ENCODE measurements around the gene TP53I13. TPM values are rescaled to one million over a fixed set of nuclear protein-coding genes. Genes with fewer than 3 reads are reported as not detected.

The TP53I13 gene
- total RNA-seq, 1 donor from 2014 or later = 42.0 TPM

DNA sequence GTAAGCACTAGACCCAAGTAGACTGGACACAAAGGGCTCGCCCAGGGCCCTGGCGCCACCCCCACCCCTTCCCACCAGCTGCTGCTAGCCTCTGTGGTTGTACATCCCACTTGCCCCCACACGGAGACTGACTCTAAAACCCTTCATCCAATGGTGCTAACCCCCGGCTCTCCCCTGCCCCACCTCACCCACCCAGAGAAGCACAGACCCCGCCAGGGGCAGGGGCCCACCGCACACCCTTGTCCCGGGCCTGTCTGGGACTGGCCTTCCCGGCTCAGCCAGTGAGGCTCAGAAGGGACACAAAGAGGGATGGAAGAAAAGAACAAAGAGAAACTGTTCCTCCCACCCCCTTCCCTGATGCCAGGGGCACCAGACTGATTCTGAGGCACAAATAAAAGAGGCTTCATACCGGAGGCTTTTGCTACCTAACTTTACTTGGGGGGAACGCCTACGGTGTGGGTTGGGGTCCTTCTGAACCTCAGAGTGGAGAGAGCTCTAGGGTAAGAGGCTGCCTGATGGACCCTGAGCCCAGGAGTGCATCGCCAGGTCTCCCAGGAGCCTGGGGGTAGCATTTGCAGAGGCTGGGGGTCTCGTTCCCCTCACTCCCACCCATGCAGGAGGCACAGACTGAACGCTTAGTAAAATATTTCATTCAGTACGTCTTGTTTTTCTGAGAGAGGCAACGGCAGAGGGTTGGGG is 46.0 kb downstream of the TP53I13 start:
- no peaks in the 10 kb centered on the region for H3K9me3 Mint-ChIP-seq (ENCODE audit: unreplicated experiment)
- no peak overlapping the region for H3K4me3 Mint-ChIP-seq (ENCODE audit: unreplicated experiment)
- no peaks in the 10 kb centered on the region for H3K27me3 Mint-ChIP-seq (ENCODE audit: unreplicated experiment)
- H3K4me1 Mint-ChIP-seq (ENCODE audit: unreplicated experiment) = peaks cover 15% of the 10 kb centered on the region
- peaks cover 2% of the 10 kb centered on the region for H3K36me3 Mint-ChIP-seq (ENCODE audit: unreplicated experiment)
- H3K27ac Mint-ChIP-seq (ENCODE audit: unreplicated experiment) = no peak overlapping the region
- TF ChIP-seq, protein P1, sequence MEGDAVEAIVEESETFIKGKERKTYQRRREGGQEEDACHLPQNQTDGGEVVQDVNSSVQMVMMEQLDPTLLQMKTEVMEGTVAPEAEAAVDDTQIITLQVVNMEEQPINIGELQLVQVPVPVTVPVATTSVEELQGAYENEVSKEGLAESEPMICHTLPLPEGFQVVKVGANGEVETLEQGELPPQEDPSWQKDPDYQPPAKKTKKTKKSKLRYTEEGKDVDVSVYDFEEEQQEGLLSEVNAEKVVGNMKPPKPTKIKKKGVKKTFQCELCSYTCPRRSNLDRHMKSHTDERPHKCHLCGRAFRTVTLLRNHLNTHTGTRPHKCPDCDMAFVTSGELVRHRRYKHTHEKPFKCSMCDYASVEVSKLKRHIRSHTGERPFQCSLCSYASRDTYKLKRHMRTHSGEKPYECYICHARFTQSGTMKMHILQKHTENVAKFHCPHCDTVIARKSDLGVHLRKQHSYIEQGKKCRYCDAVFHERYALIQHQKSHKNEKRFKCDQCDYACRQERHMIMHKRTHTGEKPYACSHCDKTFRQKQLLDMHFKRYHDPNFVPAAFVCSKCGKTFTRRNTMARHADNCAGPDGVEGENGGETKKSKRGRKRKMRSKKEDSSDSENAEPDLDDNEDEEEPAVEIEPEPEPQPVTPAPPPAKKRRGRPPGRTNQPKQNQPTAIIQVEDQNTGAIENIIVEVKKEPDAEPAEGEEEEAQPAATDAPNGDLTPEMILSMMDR (IDR thresholded peaks at IDR 0.05) = no peak
- no peak for DNase-seq (ENCODE audit: extremely low spot score, unreplicated experiment)

DNA sequence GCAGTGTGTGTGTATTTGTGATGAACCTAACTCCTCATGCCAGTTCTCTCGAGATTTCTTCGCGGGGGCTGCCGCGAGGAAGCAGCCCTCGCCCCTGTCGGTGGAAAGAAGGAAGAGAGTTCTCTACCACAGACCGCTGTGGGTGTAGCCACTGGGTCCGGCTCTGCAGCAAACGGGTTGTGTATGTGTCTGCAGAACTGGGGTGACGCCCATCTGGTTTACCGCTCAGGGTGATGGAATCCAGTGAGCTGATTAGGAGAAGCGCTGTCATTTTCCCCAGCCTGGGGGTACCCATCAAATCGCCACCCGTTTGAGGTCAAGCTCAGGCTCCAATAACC is 46.5 kb downstream of the TP53I13 start:
- no peak for DNase-seq (ENCODE audit: extremely low spot score, unreplicated experiment)
- TF ChIP-seq, protein P1 (IDR thresholded peaks at IDR 0.05) = no peak
- Mint-ChIP-seq H3K36me3 (ENCODE audit: unreplicated experiment) (peaks cover 2% of the 10 kb centered on the region), H3K4me3 (ENCODE audit: unreplicated experiment) (no peak overlapping the region), H3K27ac (ENCODE audit: unreplicated experiment) (no peak overlapping the region), H3K9me3 (ENCODE audit: unreplicated experiment) (no peaks in the 10 kb centered on the region), H3K4me1 (ENCODE audit: unreplicated experiment) (peaks cover 16% of the 10 kb centered on the region), H3K27me3 (ENCODE audit: unreplicated experiment) (no peaks in the 10 kb centered on the region)

DNA sequence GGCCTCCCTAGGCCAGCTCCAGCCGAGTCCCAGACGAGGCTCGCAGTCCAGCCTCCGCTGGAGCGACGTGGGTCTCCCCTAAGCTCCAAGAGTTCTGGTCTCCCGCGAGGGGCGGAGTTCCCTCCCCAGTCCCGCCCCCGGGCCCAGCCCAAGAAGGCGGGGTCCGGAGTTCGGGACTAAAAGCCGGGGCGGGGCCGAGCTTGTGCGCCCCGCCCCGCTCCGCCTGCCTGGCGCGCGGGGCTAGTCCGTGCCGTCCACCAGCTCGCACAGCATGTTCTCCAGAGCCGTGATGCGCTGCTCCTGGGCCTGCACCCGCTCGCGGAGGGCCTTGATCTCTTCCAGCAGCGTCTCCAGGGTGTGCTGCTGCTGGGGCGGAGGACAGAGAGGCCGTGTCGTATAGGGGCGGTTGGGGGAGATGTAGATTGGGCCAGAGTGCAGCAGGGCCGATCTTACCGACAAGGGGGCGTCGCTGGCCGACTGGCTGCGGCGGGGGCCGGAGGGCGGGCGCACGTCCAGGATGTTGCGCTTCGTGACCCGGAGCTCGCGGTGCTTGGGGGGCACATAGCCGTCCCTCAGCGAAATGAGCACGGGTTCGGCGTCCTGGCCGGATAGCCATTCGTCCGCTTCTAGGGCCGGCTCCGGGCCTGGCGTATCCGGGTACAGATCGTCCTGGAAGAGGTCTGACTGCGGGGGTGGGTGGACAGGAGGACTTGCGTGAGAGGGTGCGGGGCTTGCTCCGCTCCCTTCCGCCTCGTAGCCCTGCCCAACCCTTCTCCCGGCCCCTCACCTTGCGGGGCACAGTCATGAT is 47.2 kb downstream of the TP53I13 start:
- TF ChIP-seq, protein P1 (IDR thresholded peaks at IDR 0.05) = no peak
- Mint-ChIP-seq H3K36me3 (ENCODE audit: unreplicated experiment) (peaks cover 2% of the 10 kb centered on the region), H3K4me3 (ENCODE audit: unreplicated experiment) (peak overlapping the region; percentile 75), H3K27ac (ENCODE audit: unreplicated experiment) (no peak overlapping the region), H3K4me1 (ENCODE audit: unreplicated experiment) (peaks cover 17% of the 10 kb centered on the region), H3K27me3 (ENCODE audit: unreplicated experiment) (no peaks in the 10 kb centered on the region), H3K9me3 (ENCODE audit: unreplicated experiment) (no peaks in the 10 kb centered on the region)
- DNase-seq (ENCODE audit: extremely low spot score, unreplicated experiment) = no peak

DNA sequence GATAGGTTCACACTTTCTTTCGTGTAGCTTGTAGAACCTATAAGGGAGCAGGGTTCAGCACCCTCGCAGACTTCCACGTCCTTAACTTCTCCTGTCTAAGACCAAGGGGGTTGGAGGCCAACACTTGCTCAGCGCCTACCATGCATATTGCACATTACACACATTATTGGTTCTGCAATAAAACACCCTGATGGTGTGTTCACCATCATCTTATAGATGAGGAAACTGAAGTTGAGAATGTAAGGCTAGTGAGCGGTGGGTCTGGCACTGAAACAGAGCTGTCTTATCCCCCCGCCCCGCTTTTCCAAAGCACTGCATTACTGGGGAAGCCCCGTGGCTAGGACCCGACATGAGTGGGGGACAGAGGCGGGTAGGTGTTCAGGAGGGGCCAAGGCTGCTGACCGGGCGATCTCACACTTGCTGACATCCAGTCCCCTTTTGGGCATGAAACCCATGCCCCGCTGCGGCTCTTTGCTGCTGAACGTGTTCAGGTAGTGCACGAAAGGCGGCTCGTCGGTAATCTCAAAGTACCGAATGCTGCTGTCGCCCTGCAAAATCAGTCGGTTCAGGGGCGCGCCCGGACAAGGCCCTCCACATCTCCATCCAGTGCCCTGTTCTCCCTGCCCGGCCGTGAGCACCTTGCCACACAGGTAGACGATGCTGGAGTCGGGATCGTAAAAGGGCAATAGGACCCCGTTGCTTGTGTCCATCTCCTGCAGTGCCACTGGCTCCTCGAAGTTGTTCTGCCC is 48.0 kb downstream of the TP53I13 start:
- H3K27ac Mint-ChIP-seq (ENCODE audit: unreplicated experiment) = no peak overlapping the region
- TF ChIP-seq, protein P1 (IDR thresholded peaks at IDR 0.05) = no peak
- H3K4me3 Mint-ChIP-seq (ENCODE audit: unreplicated experiment) = peak overlapping the region; percentile 75
- no peaks in the 10 kb centered on the region for H3K27me3 Mint-ChIP-seq (ENCODE audit: unreplicated experiment)
- H3K9me3 Mint-ChIP-seq (ENCODE audit: unreplicated experiment) = no peaks in the 10 kb centered on the region
- no peak for DNase-seq (ENCODE audit: extremely low spot score, unreplicated experiment)
- peaks cover 17% of the 10 kb centered on the region for H3K4me1 Mint-ChIP-seq (ENCODE audit: unreplicated experiment)
- H3K36me3 Mint-ChIP-seq (ENCODE audit: unreplicated experiment) = peaks cover 2% of the 10 kb centered on the region

DNA sequence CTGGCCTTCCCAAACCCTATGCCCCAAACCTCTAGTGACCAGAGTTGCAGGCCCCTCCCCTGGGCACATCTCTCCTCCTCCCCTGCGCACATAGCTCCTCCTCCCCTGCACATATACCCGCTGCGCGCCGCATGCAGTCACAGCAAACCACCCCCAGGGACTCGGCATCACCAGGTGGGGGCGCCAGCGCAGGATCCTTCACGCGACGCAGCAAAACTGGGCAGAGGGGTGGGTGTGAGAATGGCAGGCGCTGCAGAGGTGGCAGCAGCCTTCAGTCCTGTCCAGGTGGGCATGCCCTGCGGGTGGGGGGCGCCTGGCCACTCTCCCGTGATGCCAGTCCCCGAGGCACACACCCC is 48.6 kb downstream of the TP53I13 start:
- H3K27ac Mint-ChIP-seq (ENCODE audit: unreplicated experiment) = no peak overlapping the region
- H3K4me1 Mint-ChIP-seq (ENCODE audit: unreplicated experiment) = peaks cover 21% of the 10 kb centered on the region
- TF ChIP-seq, protein P1 (IDR thresholded peaks at IDR 0.05) = peak; percentile 47
- DNase-seq (ENCODE audit: extremely low spot score, unreplicated experiment) = no peak
- no peak overlapping the region for H3K4me3 Mint-ChIP-seq (ENCODE audit: unreplicated experiment)
- H3K9me3 Mint-ChIP-seq (ENCODE audit: unreplicated experiment) = no peaks in the 10 kb centered on the region
- peaks cover 2% of the 10 kb centered on the region for H3K36me3 Mint-ChIP-seq (ENCODE audit: unreplicated experiment)
- H3K27me3 Mint-ChIP-seq (ENCODE audit: unreplicated experiment) = no peaks in the 10 kb centered on the region

Measured in osteocyte (in vitro differentiated cells).